Fibroblast of villous mesenchyme (primary cell): ENCODE results near the gene CLK2. TPM values are rescaled to one million over a fixed set of nuclear protein-coding genes. Genes with fewer than 3 reads are reported as not detected.

Experiments
- DNase-seq: peaks from one replicate; pipeline ENCODE4 v3.0.0-alpha.2; 2010; ENCODE audit warnings: low read depth
- H3K4me3 ChIP-seq: 2 replicates; pipeline ENCODE4 v1.5.1; 2011; ENCODE audit warnings: low read depth, mild to moderate bottlenecking, low read length
- CTCF ChIP-seq: IDR thresholded peaks from 2 replicates; pipeline ENCODE4 v1.5.1; 2012; ENCODE audit warnings: low read depth, mild to moderate bottlenecking, low read length; ENCODE audit not compliant: insufficient read depth
- total RNA-seq: library from RNA; depleted of rRNA; stranded (reverse); fragments of >200 nt; gene quantifications from 2 replicates; pipeline ENCODE4 v1.2.3, GENCODE V29; 2012

Gene CLK2
- total RNA-seq, 1 donor = 21.6 TPM

- DNase-seq = peak; percentile 35
- peak overlapping the region; percentile 66 for H3K4me3 ChIP-seq
- peak; percentile 38 for TF ChIP-seq CTCF
These were observed 4.8 kb upstream of the CLK2 start for GRCh38 chr1:155277902-155278688.

DNA sequence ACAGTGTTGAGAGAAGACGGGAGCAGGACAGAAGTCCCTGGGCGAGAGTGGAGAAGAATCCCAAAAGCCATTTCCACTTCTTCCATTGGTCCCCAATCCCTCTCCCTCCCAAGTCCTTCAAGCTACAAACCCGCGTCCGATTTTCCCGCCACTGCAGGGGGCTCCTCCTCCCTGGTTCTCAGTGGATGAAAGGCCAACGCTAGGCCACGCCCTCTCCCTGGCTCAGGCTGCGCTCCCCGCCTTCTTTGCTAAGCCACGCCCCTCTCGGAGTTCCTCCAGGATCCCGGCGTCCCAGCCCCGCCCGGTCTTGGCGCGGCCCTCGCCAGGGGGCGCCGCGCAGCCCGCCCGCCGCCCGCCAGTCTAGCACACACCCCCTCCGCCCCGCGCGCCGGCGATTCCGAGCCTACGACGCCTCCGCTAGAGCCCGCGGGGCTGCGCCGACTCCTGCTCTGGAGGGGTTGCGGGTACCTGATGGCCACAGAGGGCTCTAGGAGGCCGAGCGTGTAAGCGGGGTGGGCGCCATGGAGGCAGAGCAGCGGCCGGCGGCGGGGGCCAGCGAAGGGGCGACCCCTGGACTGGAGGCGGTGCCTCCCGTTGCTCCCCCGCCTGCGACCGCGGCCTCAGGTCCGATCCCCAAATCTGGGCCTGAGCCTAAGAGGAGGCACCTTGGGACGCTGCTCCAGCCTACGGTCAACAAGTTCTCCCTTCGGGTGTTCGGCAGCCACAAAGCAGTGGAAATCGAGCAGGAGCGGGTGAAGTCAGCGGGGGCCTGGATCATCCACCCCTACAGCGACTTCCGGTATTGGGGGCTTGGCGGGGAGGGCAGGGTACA is 4.0 kb upstream of the CLK2 start, which contains the start of gene HCN3:
TSS of gene HCN3 (plus strand) at position 394 of the 832 bp plus-strand sequence. CDS start at position 522, 128 bp downstream.
- peak; percentile 36 for TF ChIP-seq CTCF
- peak; percentile 96 for DNase-seq
- H3K4me3 ChIP-seq = peak within 1 kb of the TSS; percentile 66

- peak overlapping the region; percentile 90 for H3K4me3 ChIP-seq
- DNase-seq = peak; percentile 65
- no peak for TF ChIP-seq CTCF
These were observed 600 bp downstream of the CLK2 start for GRCh38 chr1:155272466-155273342.

DNA sequence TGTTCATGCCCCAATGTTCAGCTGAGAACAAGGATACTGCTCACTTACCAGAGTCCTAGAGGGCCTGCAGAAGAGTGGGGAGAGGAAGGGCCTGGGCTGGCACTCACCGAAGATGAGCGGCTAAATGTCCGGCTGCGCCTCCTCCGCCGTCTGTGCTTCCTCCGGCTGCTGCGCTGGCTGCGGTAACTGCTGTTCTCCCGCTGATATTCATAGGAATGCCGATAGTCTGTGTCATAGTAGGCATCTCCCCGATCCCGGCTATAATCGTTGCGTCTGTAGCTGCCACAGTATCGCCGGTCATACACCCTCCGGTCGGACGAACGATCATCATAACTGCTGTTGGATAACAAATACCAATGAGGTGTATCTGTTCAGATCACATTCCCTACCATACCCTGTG is 3.9 kb downstream of the CLK2 start:
- no peak for TF ChIP-seq CTCF
- H3K4me3 ChIP-seq = no peak overlapping the region
- no peak for DNase-seq

GRCh38 chr1:155268630-155269029 is 4.7 kb downstream of the CLK2 start:
- no peak for DNase-seq
- no peak for TF ChIP-seq CTCF
- H3K4me3 ChIP-seq = no peak overlapping the region

- no peak for DNase-seq
- H3K4me3 ChIP-seq = no peak overlapping the region
- TF ChIP-seq CTCF = no peak
These were observed 5.9 kb downstream of the CLK2 start for GRCh38 chr1:155267373-155267772.
